Activated CD4-positive, alpha-beta T cell treated with anti-CD3 and anti-CD28 coated beads for 24 hours (primary cell): Measurements from ENCODE around the gene PLD6.
"Not testable (repeated sequence)": the region's sequence is repeated elsewhere in the genome, so short reads cannot be mapped to it uniquely, and the experiment has no call there.

Experiments
- DNase-seq, 2 donors: peaks; one replicate each; pipeline ENCODE4 v3.0.0-alpha.2; 2020; ENCODE audit warnings: low read depth in 2 of 2

The PLD6 gene, protein sequence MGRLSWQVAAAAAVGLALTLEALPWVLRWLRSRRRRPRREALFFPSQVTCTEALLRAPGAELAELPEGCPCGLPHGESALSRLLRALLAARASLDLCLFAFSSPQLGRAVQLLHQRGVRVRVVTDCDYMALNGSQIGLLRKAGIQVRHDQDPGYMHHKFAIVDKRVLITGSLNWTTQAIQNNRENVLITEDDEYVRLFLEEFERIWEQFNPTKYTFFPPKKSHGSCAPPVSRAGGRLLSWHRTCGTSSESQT

DNA sequence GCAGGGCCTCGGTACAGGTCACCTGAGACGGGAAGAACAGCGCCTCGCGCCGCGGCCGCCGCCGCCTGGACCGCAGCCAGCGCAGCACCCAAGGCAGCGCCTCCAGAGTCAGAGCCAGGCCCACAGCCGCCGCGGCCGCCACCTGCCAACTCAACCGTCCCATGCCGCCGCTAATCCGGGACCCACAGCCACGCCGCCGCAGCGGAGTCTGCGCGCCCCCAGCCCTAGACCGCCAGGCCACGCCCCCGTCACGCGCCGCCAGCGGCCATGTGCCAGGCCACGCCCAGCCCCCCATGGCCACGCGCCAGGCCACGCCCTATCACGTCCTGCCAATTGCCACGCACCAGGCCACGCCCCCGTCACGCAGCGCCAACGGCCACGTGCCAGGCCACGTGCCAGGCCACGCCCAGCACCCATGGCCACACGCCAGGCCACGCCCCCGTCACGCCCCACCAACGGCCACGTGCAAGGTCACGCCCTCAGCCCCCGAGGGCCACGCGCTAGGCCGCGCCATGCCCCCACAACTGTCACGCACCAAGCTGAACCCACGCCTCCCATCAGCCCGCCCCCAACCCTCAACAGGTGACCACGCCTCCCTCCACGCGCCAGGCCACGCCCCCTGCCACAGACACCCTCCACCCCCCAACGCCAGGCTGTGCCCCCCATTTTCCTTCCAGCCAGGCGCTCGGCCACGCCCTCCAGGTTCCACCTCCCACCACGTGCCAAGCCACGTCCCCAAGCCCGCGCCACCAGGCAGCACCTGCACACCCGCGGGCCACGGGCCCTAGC is at the start of gene PLD6:
PLD6 (minus strand) TSS at position 210 of the 789 bp plus-strand sequence; CDS start at position 163, 47 bp downstream.
- peak; percentile 88 to 92 for DNase-seq

GRCh38 chr17:17255689-17256088 is 49.6 kb upstream of the PLD6 start:
- DNase-seq: not testable (repeated sequence)

- DNase-seq: no peak
Measured at GRCh38 chr17:17254036-17254435, 47.9 kb upstream of the PLD6 start.

- DNase-seq: no peak
Measured at GRCh38 chr17:17253406-17253805, 47.3 kb upstream of the PLD6 start.

DNA sequence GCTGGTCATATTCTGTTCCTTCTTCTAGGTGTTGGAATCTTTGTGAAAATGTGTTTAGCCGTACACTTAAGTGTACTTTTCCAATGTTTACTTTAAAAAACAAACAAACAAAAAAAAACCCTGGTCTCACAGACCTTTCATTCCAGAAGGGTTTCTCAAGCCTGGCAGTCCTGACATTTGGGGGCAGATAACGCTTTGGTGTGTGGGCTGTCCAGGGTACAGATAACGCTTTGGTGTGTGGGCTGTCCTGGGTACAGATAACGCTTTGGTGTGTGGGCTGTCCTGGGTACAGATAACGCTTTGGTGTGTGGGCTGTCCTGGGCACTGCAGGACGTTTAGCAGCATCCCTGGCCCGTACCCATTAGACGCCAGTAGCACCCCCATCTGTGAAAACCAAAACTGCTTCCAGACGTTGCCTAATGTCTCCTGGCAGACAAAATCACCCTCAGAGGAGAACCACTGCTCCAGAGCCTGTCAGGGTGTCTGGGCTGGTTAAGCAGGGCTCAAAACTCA is 46.1 kb upstream of the PLD6 start:
- no peak for DNase-seq

GRCh38 chr17:17246879-17247278 is 40.7 kb upstream of the PLD6 start:
- DNase-seq: no peak

- DNase-seq: no peak
Measured at GRCh38 chr17:17243163-17243562, 37.0 kb upstream of the PLD6 start.

GRCh38 chr17:17242246-17242645 is 36.1 kb upstream of the PLD6 start:
- DNase-seq: no peak

- DNase-seq: no peak
Measured at GRCh38 chr17:17241656-17242055, 35.5 kb upstream of the PLD6 start.

GRCh38 chr17:17239832-17240231 is 33.7 kb upstream of the PLD6 start:
- no peak for DNase-seq

DNA sequence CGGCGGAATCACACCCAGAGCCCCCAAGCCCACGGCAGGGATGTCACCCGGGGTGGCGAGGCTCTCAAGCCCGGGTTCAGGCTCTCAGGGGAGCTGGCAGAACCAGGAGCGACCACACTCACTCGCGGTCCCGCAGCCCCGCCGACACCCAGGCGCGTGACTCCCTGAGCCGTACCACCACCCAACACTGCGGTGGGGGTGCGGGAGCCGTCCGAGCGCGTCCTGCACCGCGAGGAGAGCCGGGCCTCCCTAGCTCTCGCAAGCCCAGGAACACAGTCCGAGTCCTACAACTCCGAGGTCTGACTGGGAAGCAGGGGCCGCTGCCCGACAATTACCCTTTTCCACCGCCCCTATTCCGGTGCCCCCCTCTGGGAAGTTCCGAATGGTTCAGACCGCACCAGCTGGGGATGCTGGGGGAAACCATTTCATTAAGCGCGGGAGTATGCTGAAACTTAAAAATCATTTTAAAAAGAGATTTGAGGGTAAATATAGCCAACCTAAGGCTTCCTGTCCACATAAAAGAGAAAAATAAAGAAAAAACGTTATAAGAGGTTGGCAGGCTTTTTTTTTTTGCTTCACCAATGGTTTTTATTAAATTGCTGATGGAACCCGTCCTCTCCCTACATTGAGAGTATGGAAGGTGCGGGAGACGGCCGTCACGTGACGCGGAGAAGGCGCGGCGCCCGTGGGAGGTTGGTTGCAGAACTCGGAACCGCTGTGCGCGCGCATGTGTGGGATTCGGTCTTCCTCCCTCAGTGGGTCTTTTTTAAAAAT is 31.1 kb upstream of the PLD6 start, which contains the start of gene FLCN:
FLCN (minus strand) TSS at position 143 of the 774 bp plus-strand sequence. CDS start 9,031 bp downstream, outside the sequence.
- peak; percentile 86 to 87 for DNase-seq

- no peak for DNase-seq
Measured at GRCh38 chr17:17236295-17237025, 30.3 kb upstream of the PLD6 start.

DNA sequence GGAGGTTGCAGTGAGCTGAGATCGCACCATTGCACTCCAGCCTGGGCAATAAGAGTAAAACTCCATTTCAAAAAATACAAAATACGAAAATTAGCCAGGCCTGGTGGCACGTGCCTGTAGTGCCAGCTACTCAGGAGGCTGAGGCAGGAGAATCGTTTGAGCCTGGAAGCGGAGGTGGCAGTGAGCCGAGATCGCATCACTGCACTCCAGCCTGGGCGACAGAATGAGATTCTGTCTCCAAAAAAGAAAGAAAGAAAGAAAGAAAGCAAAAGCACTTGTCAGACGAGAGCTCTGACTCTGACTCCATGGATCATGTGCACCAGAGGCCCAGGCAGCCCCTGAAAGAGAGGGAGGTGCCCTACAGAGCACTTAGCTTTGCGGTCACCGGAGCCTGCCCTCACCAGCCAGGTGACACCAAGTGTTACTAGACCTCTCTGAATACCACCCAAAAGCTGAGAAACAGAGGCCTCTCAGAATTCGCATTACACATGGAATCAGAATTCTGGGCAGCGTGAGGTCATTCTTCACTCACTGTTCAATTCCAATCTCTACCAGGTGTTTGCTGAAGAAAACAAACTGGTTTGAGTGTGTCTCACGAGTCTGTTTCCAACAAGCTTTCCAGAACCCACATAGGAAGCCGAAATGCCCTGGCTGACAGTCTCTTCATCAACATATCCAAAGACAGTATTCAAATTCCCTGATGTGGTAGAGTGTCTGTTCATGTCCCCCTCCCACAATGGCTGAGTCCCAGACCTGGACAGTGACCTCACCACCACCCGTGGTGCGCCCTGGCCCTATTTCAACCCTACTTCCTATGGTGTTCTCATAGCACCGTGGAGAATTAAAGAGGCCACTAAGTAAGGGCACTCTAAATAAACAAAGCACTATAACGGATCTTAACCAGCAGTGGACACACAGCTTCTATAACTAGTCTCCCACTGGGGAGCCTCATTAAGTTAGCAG is 29.4 kb upstream of the PLD6 start:
- DNase-seq: no peak

- DNase-seq: no peak
Measured at GRCh38 chr17:17232303-17232621, 26.1 kb upstream of the PLD6 start.

DNA sequence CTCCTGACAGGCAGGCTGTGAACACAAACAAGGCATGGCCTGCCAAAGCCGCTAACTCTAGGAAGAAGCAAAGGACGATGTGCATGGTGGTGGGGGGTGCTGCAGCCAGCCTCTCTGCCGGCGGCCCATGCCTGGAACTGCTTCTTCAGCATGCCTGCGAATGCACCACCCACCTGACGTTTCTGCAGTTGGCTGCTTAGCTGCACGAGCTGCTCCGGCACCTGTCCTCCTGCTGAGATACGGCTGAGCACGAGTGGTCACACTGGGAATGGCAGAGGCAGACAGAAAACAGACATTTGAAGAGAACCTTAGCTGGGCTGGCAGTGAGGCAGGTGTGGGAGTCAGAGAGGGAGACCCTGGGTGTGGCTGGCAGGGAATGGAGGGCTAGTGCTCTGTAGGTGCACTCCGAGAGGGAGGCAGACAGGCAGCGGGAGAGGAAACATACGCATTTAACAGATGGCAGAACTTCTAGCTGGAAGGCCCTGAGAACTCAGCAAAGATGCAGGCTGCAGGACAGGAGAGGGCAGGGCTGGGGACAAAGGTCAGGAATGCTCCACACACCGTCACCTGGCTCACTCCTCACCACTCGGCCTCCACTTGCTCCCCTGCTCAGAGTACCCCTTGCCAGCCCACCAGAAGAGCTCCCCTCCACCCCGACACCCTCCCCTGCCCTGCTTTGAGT is 25.6 kb upstream of the PLD6 start:
- no peak for DNase-seq

DNA sequence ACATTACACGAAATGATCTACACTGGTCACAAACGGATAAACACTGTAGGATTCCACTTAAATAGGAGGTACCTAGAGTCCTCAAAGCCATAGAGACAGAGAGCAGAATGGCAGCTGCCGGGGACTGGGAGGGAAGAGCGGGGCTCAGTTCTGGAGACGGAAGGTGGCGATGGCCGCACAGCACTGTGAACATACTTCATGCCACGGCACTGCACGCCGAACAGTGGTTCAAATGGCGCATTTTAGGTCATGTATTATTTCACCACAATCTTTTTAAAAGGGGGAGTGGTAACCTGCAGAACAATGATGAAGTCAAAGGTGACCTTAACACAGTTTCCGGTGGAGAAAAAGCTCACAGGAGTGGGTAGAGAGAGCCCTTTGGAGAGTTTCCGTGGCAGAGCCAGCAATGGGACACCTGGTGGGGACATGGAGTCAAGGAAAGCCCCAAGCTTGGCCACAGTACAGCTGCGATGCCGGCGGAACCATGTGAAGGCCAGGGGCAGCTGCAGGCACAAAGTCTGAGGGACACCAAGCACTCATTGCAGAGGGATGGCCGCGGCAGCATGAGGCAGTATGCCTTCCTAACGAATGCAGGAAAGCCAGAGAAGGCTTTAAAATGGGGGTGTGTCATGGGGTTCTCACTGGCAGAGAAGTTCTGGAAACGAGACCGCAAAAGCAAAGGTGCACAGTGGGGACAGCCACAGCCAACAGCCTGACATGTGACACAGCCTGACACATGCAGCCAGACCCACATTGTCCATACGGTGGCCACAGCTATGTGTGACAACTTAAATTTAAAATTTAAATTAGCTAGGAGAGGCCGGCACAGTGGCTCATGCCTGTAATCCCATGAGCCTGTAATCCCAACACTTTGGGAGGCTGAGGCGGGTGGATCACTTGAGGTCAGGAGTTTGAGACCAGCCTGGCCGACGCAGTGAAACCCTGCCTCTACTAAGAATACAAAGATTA is 23.6 kb upstream of the PLD6 start:
- DNase-seq: no peak

GRCh38 chr17:17228521-17229279 is 22.6 kb upstream of the PLD6 start:
- DNase-seq: no peak
